ENCODE results near the gene MYH11.

Gene MYH11

GRCh38 chr16:15856901-15857698 lies at the start of gene MYH11:
Gene MYH11, minus strand, starts transcription at chr16:15857028. Its CDS starts 18,776 bp downstream, at chr16:15838252.
- peak within 1 kb of the TSS; percentile 95 for H3K4me2 ChIP-seq
- no peaks in the 10 kb centered on the region for H3K36me3 ChIP-seq
- no peak within 1 kb of the TSS for H3K27ac ChIP-seq
- H3K27me3 ChIP-seq = peaks cover 60% of the 10 kb centered on the region
- TF ChIP-seq Cebpa-rat (IDR thresholded peaks at IDR 0.05) = no peak
- H3K4me1 ChIP-seq = peaks cover 35% of the 10 kb centered on the region
- peak within 1 kb of the TSS; percentile 62 for H3K4me3 ChIP-seq
- no peak within 1 kb of the TSS for H3K9ac ChIP-seq
- H3K9me3 ChIP-seq = no peaks in the 10 kb centered on the region
- peaks cover 21% of the 10 kb centered on the region for H4K20me1 ChIP-seq

- Histone ChIP-seq H3K9me3 (no peaks in the 10 kb centered on the region), H3K27ac (no peak overlapping the region), H3K9ac (no peak overlapping the region), H3K4me2 (no peak overlapping the region), H4K20me1 (no peaks in the 10 kb centered on the region), H3K36me3 (no peaks in the 10 kb centered on the region), H3K4me1 (no peaks in the 10 kb centered on the region), H3K27me3 (no peaks in the 10 kb centered on the region), H3K4me3 (no peak overlapping the region)
- no peak for TF ChIP-seq Cebpa-rat (IDR thresholded peaks at IDR 0.05)
These were observed 49.6 kb upstream of the MYH11 start for GRCh38 chr16:15906439-15906838.

- no peaks in the 10 kb centered on the region for H4K20me1 ChIP-seq
- TF ChIP-seq Cebpa-rat (IDR thresholded peaks at IDR 0.05) = no peak
- H3K4me3 ChIP-seq = no peak overlapping the region
- H3K4me2 ChIP-seq = no peak overlapping the region
- no peaks in the 10 kb centered on the region for H3K9me3 ChIP-seq
- H3K4me1 ChIP-seq = peaks cover 10% of the 10 kb centered on the region
- no peaks in the 10 kb centered on the region for H3K27me3 ChIP-seq
- no peaks in the 10 kb centered on the region for H3K36me3 ChIP-seq
- no peak overlapping the region for H3K27ac ChIP-seq
- H3K9ac ChIP-seq = no peak overlapping the region
These were observed 47.1 kb upstream of the MYH11 start for GRCh38 chr16:15903960-15904359.

- H3K9ac ChIP-seq = no peak overlapping the region
- no peak overlapping the region for H3K4me2 ChIP-seq
- H4K20me1 ChIP-seq = no peaks in the 10 kb centered on the region
- no peak for TF ChIP-seq Cebpa-rat (IDR thresholded peaks at IDR 0.05)
- no peaks in the 10 kb centered on the region for H3K9me3 ChIP-seq
- no peaks in the 10 kb centered on the region for H3K27me3 ChIP-seq
- no peak overlapping the region for H3K27ac ChIP-seq
- H3K4me1 ChIP-seq = peaks cover 25% of the 10 kb centered on the region
- no peaks in the 10 kb centered on the region for H3K36me3 ChIP-seq
- H3K4me3 ChIP-seq = no peak overlapping the region
These were observed 44.2 kb upstream of the MYH11 start for GRCh38 chr16:15900901-15901500.

GRCh38 chr16:15900357-15900756 lies 43.5 kb upstream of the MYH11 start:
- no peak overlapping the region for H3K9ac ChIP-seq
- H4K20me1 ChIP-seq = no peaks in the 10 kb centered on the region
- H3K27ac ChIP-seq = no peak overlapping the region
- peaks cover 25% of the 10 kb centered on the region for H3K4me1 ChIP-seq
- no peaks in the 10 kb centered on the region for H3K9me3 ChIP-seq
- no peak overlapping the region for H3K4me2 ChIP-seq
- no peaks in the 10 kb centered on the region for H3K27me3 ChIP-seq
- TF ChIP-seq Cebpa-rat (IDR thresholded peaks at IDR 0.05) = no peak
- no peak overlapping the region for H3K4me3 ChIP-seq
- no peaks in the 10 kb centered on the region for H3K36me3 ChIP-seq

- H3K4me2 ChIP-seq = peak overlapping the region; percentile 39
- H3K27ac ChIP-seq = no peak overlapping the region
These were observed 42.8 kb upstream of the MYH11 start for GRCh38 chr16:15899538-15900100.

GRCh38 chr16:15898654-15899053 lies 41.8 kb upstream of the MYH11 start:
- Histone ChIP-seq H3K4me3 (no peak overlapping the region), H3K4me2 (no peak overlapping the region)

More at GRCh38 chr16:15899538-15900100, 42.8 kb upstream of the MYH11 start:
- no peaks in the 10 kb centered on the region for H3K9me3 ChIP-seq
- no peaks in the 10 kb centered on the region for H3K36me3 ChIP-seq
- no peak for TF ChIP-seq Cebpa-rat (IDR thresholded peaks at IDR 0.05)
- H3K27me3 ChIP-seq = no peaks in the 10 kb centered on the region
- no peak overlapping the region for H3K4me3 ChIP-seq
- H3K4me1 ChIP-seq = peaks cover 25% of the 10 kb centered on the region
- H4K20me1 ChIP-seq = no peaks in the 10 kb centered on the region
- no peak overlapping the region for H3K9ac ChIP-seq

GRCh38 chr16:15897834-15898254 lies 41.0 kb upstream of the MYH11 start:
- H3K27me3 ChIP-seq = no peaks in the 10 kb centered on the region
- H4K20me1 ChIP-seq = no peaks in the 10 kb centered on the region
- H3K4me3 ChIP-seq = no peak overlapping the region
- H3K4me2 ChIP-seq = peak overlapping the region; percentile 53; the same call in 1 of the 2 replicates
- H3K9ac ChIP-seq = no peak overlapping the region
- no peak for TF ChIP-seq Cebpa-rat (IDR thresholded peaks at IDR 0.05)
- peaks cover 25% of the 10 kb centered on the region for H3K4me1 ChIP-seq
- no peaks in the 10 kb centered on the region for H3K36me3 ChIP-seq
- H3K9me3 ChIP-seq = no peaks in the 10 kb centered on the region
- peak overlapping the region; percentile 26; the same call in 1 of the 2 replicates for H3K27ac ChIP-seq

More at GRCh38 chr16:15898654-15899053, 41.8 kb upstream of the MYH11 start:
- no peak for TF ChIP-seq Cebpa-rat (IDR thresholded peaks at IDR 0.05)
- no peak overlapping the region for H3K27ac ChIP-seq
- H3K9me3 ChIP-seq = no peaks in the 10 kb centered on the region
- H4K20me1 ChIP-seq = no peaks in the 10 kb centered on the region
- no peaks in the 10 kb centered on the region for H3K36me3 ChIP-seq
- H3K27me3 ChIP-seq = no peaks in the 10 kb centered on the region
- peaks cover 25% of the 10 kb centered on the region for H3K4me1 ChIP-seq
- no peak overlapping the region for H3K9ac ChIP-seq

GRCh38 chr16:15897121-15897780 lies 40.4 kb upstream of the MYH11 start:
- Histone ChIP-seq H3K27me3 (no peaks in the 10 kb centered on the region), H3K4me3 (no peak overlapping the region), H3K9me3 (no peaks in the 10 kb centered on the region), H3K36me3 (no peaks in the 10 kb centered on the region), H4K20me1 (no peaks in the 10 kb centered on the region), H3K9ac (no peak overlapping the region), H3K4me2 (0 out of 2 replicates have a peak overlapping the region, but pooled peaks have one; percentile 53), H3K4me1 (peaks cover 25% of the 10 kb centered on the region), H3K27ac (no peak overlapping the region)
- TF ChIP-seq Cebpa-rat (IDR thresholded peaks at IDR 0.05) = no peak

All from BLaER1 (cell line).